Midbrain (tissue), 1 donor: Measurements from ENCODE around the gene SRA1.

Experiments
- DNase-seq: peaks from one replicate; lab custom pipeline; 2025; lab: John Stamatoyannopoulos, UW

The SRA1 gene

DNA sequence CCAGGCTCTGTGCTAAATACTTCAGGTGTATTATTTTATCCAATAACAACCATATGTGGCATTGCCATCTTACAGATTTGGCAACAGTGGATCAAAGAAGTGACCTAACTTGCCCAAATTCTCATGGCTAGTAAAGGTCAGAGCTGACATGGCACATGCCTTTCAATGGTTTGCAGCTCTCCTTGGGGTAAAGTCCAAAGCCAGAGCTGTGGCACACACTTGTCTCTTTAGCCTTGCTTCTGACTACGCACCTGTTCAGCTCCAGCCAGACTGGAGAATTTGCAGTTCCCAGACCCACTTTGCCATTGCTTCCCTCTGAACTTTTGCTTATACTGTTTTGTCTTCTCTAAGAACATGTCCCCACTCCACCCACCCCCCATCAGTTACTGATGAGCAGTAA, 13.2 kb upstream of the SRA1 start:
- no peak for DNase-seq

GRCh38 chr5:140570058-140570457, 12.8 kb upstream of the SRA1 start:
- no peak for DNase-seq

DNA sequence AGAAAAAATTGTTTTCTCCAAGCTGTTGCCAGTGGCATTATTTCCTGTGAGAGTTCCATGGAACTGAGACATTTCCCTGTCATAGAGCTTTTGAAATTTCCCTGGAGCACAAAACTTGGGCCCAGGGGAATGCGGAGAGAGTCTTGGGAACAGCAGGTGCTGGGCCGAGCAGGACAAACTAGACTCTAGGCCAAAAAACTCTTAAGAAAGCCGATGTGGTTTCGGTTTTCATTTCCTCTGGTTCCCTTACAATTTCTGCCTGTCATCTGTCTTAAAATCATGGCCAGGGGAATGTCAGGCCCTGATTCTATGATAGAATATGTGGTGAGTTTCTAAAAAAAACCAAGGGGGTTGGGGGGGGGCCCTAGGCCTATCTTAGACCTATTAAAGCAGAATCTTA, 11.9 kb upstream of the SRA1 start:
- no peak for DNase-seq

- no peak for DNase-seq
These were observed 11.3 kb upstream of the SRA1 start for GRCh38 chr5:140568443-140569063.

DNA sequence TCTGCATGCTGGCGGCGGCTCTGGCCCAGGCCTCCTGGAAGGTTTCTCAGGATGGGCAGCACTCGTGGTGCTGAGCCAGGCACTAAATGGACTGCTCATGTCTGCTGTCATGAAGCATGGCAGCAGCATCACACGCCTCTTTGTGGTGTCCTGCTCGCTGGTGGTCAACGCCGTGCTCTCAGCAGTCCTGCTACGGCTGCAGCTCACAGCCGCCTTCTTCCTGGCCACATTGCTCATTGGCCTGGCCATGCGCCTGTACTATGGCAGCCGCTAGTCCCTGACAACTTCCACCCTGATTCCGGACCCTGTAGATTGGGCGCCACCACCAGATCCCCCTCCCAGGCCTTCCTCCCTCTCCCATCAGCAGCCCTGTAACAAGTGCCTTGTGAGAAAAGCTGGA, 10.6 kb upstream of the SRA1 start:
- DNase-seq: no peak

DNA sequence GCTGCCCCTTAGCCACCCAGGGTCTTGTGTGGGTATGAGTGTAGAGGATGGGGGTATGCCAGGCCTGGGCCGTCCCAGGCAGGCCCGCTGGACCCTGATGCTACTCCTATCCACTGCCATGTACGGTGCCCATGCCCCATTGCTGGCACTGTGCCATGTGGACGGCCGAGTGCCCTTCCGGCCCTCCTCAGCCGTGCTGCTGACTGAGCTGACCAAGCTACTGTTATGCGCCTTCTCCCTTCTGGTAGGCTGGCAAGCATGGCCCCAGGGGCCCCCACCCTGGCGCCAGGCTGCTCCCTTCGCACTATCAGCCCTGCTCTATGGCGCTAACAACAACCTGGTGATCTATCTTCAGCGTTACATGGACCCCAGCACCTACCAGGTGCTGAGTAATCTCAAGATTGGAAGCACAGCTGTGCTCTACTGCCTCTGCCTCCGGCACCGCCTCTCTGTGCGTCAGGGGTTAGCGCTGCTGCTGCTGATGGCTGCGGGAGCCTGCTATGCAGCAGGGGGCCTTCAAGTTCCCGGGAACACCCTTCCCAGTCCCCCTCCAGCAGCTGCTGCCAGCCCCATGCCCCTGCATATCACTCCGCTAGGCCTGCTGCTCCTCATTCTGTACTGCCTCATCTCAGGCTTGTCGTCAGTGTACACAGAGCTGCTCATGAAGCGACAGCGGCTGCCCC, 10.0 kb upstream of the SRA1 start:
- no peak for DNase-seq

- DNase-seq: no peak
These were observed 9.4 kb upstream of the SRA1 start for GRCh38 chr5:140566665-140567064.

- DNase-seq: no peak
These were observed 8.5 kb upstream of the SRA1 start for GRCh38 chr5:140565780-140566095.

DNA sequence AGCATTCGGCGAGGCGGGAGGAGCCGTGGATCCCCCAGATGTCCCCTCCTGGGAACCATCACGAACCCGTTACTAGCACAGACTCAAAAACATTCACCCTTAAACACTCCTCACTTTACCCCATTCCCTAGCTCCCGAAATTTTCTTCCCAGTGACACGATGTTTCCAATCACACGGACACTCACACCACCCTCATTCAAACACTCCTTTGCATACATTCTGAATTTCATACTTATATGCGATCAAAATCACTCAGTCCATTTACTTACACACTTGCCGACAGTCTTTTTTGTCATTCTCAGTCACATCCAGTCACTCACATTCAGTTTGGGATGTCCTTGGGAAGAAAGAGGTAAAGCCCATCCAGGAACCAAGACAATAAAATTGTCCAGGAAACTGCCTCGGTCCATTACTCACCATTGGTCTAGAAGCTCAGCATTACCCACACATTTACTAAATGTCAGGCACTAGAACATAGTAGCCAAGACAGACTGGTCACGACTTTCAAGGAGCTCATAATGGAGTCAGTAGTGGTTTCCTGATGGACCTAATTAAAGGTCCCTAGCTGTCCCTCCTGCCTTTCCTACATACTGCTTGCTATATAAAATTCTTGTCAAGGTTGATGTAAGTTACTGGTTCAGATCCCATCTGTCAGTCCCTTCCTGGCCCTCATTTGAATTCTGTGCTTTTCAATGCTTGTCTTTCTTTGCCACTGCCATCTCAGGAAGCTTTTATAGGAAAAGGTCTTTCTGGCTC, 7.9 kb upstream of the SRA1 start:
- DNase-seq: no peak

DNA sequence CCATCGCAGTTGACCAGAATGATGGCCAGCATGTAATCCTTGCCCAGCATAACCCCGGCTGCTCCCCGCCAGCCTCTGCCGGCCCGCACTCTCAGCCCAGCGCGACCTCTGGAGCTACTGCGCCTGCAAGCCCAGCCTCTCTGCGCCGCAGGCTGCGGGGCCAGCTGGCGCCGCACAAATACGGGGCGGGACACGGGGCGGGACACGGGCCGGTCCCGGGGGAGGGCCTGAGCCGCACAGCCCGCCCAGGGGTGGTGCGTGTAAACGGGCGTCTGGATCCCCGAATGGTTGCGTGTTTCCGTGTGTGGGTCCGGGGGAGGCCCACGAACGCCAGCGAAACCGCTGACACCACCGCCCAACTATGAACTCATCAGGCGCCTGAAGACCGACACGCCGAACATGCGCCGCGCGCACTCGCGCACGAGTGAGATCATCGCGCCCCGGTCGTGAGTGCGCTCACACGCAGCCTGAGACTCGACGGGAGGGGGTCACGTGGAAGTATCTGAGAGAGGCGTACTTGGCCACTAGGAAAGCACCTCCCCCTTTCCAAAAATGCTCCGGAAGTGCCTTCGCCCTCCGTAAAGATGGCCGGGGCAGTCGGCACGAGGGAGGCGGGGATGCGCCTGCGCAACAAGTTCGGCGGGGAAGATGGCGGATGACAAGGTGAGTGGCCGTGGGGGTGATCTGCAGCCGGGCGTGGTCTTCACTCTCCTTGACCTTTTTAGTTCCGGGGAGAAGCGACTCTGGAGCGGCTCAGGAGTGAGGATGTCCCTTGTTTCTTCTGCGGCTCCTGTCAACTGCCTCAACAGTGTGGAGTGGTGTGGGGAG, 7.1 kb upstream of the SRA1 start, which contains the start of the genes APBB3 and SLC35A4:
Gene APBB3, minus strand, starts transcription at position 403 of the 828 bp plus-strand sequence. Its CDS starts 353 bp downstream, at position 50.
Gene SLC35A4, plus strand, starts transcription at position 633 of the 828 bp plus-strand sequence. CDS start 2,342 bp downstream, outside the sequence.
- DNase-seq: peak; percentile 100

DNA sequence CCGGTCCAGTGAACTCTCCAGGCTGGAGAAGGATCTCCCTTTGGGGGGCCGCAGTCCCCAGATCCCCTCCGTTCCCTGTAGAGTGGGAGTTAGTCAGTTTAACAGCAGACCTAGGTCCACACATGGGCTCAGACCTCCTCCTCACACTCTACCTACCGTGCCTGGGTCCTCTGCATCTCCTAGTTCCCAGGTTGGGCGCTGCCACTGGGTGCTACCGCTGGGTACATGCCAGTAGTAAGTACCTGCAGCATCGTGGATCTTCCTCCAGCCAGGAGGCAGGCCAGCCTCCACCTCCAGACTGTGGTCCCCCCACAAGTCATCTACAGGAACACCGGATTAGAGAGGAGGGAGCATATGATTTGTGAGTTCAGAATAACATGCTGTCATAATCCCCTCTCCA, 6.3 kb upstream of the SRA1 start:
- DNase-seq: no peak

DNA sequence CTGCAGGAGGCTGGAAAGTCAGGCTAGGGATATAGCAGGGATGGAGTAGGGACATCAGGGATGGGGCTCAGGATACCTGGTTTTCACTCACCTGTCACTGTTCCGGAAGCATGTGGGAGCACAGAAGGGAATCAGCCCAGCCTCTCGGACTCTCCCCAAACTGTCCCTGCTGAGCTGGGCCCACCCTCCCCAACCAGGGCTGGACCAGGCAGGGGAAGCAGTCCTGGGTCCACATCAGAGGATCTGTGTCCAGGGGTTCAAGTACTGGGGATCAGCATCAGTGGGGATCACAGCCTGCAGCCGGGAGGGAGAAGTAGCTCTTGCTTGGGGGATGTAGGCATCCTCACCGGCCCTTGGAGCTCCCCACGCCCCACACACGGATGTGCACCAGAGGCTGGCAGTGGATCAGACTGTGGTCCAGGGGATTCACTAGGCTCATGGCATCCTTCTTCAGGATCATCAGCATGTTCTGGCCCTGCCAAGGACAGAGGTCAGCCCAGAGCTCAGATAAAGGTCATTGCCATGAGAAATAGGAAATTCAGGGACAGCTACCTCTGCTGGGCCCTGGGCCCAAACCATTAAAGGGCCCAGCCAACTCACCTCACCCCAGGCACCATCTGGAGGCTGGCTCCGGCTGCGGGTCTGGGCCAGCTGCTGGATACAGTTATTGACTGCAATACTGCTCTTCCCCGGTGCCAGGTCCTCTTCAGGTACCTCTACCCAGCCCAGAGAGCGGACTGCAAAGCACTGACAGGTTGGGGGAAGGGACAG, 4.7 kb upstream of the SRA1 start:
- DNase-seq: no peak

GRCh38 chr5:140560227-140560626, 3.0 kb upstream of the SRA1 start:
- DNase-seq: no peak

GRCh38 chr5:140558542-140558941, 1.3 kb upstream of the SRA1 start:
- DNase-seq: no peak

DNA sequence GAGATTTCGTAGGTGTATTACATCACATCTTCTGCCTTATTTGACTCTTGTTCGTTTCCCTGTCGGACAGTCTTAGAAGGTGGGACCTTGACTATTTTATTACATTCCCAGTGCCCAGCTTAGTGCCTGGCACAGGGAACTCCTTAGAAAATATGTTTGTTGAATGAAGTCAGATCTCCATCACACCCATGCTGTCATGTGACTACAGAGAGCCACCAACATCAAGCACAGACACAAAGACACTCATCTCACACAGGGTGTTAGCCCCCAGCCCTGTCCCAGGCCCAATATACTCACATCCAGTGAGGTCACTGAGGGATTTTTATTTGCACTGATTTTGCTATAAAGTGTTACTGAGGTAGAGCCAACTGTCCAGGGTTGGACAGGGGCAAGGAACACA, 692 bp upstream of the SRA1 start:
- DNase-seq: no peak

DNA sequence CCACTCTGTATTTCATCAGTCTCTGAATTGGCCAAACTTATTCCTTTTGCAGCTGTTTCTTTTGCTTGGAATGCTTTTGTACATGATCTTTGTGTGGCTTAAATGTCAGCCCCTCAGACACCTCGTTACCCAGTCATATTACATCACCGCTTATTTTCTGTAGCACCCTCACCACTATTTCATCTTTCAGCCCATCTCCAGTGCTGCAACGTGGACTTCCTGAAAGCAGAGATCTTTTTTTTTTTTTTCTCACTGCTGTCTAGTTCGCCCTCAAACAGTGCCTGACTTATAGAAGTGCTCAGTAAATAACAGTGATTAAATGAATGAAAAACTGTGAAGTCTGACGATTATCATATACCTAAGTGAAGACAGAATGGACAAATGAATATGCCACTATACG, 835 bp downstream of the SRA1 start:
- DNase-seq: no peak

DNA sequence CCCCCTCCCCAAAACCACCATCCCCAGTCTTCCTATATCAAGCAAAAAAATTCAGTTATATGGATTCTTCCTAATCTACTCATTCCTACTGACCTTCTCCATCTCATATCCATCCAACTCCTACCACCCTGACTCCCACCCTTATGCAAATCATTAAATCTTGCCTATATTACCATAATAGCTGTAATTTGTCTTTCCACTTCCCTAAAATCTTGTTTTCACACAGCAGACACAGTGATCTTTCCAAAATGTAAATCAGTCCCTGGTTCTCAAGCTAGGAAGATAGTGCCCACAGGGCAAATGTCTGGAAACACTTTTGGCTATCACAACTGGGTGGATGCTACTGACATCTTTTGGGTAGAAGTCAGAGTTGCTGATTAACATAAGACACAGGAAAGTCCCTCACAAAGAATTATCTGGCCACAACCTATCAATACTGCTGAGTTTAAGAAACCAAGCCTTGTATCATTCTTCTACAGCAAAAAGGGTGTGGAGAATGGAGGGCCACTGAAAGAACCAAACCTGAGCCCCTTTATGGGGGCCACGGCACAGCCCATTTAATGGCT, 1.4 kb downstream of the SRA1 start:
- no peak for DNase-seq

GRCh38 chr5:140554454-140554853, 2.8 kb downstream of the SRA1 start:
- DNase-seq: no peak

- no peak for DNase-seq
These were observed 3.6 kb downstream of the SRA1 start for GRCh38 chr5:140553657-140554056.

DNA sequence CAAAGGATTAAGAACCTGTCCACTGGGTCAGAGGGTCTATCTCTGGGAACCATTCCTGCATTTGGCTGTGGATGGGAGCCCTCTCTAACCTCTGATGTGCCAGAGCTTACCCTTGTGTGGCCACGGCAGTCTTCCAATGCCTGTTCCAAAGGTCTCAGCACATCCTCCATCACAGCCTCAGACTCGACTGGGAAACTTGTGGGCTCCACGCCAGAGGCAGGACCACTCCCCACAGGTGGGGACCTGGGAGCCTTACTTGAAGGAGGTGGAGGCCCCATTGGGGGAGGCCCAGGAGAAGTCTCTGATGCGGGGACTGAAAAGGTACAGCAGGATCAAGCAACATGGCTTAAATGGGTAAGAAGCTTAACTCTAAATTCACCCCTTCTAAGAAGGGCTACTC, 5.4 kb downstream of the SRA1 start:
- no peak for DNase-seq
